Tibial artery (tissue), 4 donors: ENCODE data around the gene HPGD.

Source experiments
- DNase-seq, 2 donors: peaks; one replicate each; pipeline ENCODE4 v3.0.0-alpha.2; 2019
- H3K27ac ChIP-seq, 2 donors: fragments of 200-600 bp; sonication (generic) in 1 of 2; 1 replicate in 1 of 2; 2 replicates in 1 of 2; pipeline ENCODE4 v1.5.1; 2018 to 2019; ENCODE audit warnings: mild to moderate bottlenecking in 1 of 2
- H3K27me3 ChIP-seq, 2 donors: fragments of 200-600 bp; sonication (generic) in 1 of 2; one replicate each; pipeline versions ENCODE4 v1.5.1 to v1.6.0; 2016 to 2019
- H3K36me3 ChIP-seq, 3 donors: fragments of 200-600 bp; sonication (generic) in 2 of 3; one replicate each; pipeline ENCODE4 v1.5.1; 2016 to 2019; ENCODE audit warnings: mild to moderate bottlenecking in 2 of 3
- H3K4me1 ChIP-seq, 4 donors: fragments of 200-600 bp; sonication (generic) in 2 of 4; 1 replicate in 3 of 4; 2 replicates in 1 of 4; pipeline ENCODE4 v1.5.1; 2016 to 2019
- H3K4me3 ChIP-seq, 2 donors: fragments of 200-600 bp; sonication (generic) in 1 of 2; 1 replicate in 1 of 2; 2 replicates in 1 of 2; pipeline ENCODE4 v1.5.1; 2018 to 2019; ENCODE audit warnings: mild to moderate bottlenecking in 2 of 2
- H3K9me3 ChIP-seq, 3 donors: fragments of 200-600 bp; sonication (generic) in 1 of 3; one replicate each; pipeline ENCODE4 v1.5.1; 2016 to 2019
- intact Hi-C: fragments of 100-400 bp; cut with DNase I; formaldehyde crosslinking; loops from one replicate; pipeline ENCODE4 v1.15.0; 2023; ENCODE audit warnings: low total_unique reads
- TF ChIP-seq, protein P1 (sequence below), 2 experiments: fragments of 200-600 bp in 1 of 2; fragments of 450-650 bp in 1 of 2; IDR thresholded peaks; one replicate each; pipeline ENCODE4 v1.5.1; 2017 to 2019; ENCODE audit warnings: antibody characterized with exemption in 2 of 2, mild to moderate bottlenecking in 1 of 2, moderate library complexity in 1 of 2

HPGD gene

DNA sequence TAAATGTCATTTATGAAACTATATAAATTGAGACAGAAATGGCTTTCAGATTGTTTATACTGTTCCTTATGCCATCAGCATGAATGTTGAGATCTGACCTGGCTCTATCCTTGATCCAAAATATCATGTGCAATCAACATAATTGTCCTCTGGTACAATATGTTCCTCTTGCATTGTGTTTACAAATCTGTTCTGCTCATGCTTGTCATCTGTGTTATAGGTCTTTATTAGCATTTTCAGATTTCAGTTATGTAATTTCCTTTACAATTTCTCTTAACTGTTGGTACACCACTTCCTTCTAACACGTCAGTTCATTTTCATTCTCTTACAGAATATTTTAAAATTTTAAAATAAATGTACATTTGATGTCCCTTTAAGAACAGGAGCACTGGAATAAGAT lies 1.6 kb downstream of the HPGD start:
- Histone ChIP-seq H3K4me1 (peaks cover 0 to 31% (median 12%) of the 10 kb centered on the region in 4 donors), H3K4me3 (no peak overlapping the region), H3K36me3 (no peaks in the 10 kb centered on the region), H3K27me3 (no peaks in the 10 kb centered on the region), H3K9me3 (no peaks in the 10 kb centered on the region), H3K27ac (no peak overlapping the region)
- TF ChIP-seq, protein P1, sequence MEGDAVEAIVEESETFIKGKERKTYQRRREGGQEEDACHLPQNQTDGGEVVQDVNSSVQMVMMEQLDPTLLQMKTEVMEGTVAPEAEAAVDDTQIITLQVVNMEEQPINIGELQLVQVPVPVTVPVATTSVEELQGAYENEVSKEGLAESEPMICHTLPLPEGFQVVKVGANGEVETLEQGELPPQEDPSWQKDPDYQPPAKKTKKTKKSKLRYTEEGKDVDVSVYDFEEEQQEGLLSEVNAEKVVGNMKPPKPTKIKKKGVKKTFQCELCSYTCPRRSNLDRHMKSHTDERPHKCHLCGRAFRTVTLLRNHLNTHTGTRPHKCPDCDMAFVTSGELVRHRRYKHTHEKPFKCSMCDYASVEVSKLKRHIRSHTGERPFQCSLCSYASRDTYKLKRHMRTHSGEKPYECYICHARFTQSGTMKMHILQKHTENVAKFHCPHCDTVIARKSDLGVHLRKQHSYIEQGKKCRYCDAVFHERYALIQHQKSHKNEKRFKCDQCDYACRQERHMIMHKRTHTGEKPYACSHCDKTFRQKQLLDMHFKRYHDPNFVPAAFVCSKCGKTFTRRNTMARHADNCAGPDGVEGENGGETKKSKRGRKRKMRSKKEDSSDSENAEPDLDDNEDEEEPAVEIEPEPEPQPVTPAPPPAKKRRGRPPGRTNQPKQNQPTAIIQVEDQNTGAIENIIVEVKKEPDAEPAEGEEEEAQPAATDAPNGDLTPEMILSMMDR (IDR thresholded peaks at IDR 0.05), result no peak
- intact Hi-C loops, result no loop called here
- no peak for DNase-seq

DNA sequence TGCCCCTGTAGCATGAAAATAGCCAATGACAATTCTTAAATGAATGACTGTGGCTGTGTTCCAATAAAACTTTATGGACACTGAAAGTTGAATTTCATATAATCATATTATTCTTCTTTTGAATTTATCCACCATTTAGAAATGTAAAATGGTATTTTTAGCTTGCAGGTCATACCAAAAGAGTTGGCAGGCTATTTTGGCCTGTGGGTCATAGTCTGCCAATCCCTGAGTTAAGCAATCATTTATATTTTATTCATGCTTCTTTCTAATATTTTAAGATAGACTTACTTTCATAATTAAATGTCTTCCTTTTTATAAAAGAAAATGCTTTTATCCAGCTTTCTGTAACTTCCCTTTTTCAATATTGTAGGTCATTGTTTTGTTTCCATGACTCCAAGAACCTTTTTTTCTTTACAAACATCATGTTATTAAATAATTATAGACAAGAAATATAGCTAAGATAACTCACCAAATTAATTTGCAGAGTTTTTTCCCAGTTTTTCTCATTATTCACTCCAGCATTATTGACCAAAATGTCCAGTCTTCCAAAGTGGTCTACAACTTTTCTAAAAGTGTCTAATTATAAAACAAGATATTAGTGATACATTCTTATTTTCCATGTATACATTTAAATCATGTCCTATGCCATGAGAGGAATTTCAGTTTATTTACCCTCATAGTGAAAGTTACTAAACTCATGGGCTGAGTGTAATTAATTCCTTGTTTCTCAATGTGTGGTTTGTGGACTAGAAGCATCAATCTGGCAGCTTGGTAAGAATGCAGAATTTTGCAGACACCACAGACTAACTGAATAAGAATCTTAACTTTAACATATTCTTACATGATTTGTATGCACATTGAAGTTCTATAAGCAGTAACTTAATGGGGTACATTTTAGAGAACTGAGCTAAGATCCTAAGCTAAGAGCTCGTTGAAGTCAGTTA lies 4.5 kb downstream of the HPGD start:
- Histone ChIP-seq H3K4me1 (peaks cover 0 to 24% (median 9%) of the 10 kb centered on the region in 4 donors), H3K27me3 (no peaks in the 10 kb centered on the region), H3K9me3 (no peaks in the 10 kb centered on the region), H3K27ac (peak overlapping the region in 1 of 2 donors; percentile 24), H3K36me3 (no peaks in the 10 kb centered on the region), H3K4me3 (no peak overlapping the region)
- intact Hi-C loops, result no loop called here
- no peak for DNase-seq
- TF ChIP-seq, protein P1 (IDR thresholded peaks at IDR 0.05), result no peak

DNA sequence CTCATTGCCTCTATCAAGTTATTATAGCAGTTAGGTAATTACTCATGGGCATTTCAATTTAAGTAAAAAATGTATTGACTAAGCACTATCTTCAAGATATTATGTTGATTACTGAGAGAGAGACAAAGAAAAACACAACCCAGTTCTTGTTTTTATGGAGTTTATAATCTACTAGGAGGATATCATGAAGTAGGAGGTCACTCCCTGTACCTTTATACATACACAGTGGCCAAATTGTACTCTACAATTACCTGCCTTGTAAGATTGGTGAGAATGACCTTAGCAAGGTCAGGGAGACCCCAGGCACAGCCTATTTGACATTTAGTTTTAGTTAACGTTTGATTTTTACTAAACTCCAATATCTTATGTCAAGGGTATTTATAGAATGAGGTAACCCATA lies 5.5 kb downstream of the HPGD start:
- Histone ChIP-seq H3K4me3 (no peak overlapping the region), H3K27me3 (no peaks in the 10 kb centered on the region), H3K36me3 (no peaks in the 10 kb centered on the region), H3K9me3 (no peaks in the 10 kb centered on the region), H3K27ac (peak overlapping the region in 1 of 2 donors; percentile 4), H3K4me1 (peaks cover 0 to 21% (median 4%) of the 10 kb centered on the region in 4 donors)
- intact Hi-C loops, result no loop called here
- no peak for DNase-seq
- TF ChIP-seq, protein P1 (IDR thresholded peaks at IDR 0.05), result no peak

DNA sequence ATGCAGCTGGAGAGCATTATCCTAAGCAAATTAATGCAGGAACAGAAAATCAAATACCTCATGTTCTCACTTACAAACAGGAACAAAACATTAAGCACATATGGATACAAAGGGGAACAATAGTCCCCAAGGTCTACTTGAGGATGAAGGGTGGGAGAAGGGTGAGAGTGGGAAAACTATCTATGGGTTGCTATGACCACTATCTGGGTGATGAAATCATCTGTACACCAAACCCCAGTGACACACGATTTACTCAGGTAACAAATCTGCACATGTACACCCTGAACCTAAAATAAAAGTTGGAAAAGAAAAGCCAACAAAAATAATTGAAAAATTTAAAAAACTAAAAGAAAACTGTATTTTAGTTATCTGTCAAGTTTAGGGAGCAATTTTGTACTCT lies 5.9 kb downstream of the HPGD start:
- Histone ChIP-seq H3K4me3 (no peak overlapping the region), H3K27me3 (no peaks in the 10 kb centered on the region), H3K27ac (no peak overlapping the region), H3K9me3 (no peaks in the 10 kb centered on the region), H3K4me1 (peaks cover 0 to 16% (median under 1%) of the 10 kb centered on the region in 4 donors), H3K36me3 (no peaks in the 10 kb centered on the region)
- intact Hi-C loops, result no loop called here
- DNase-seq, result no peak
- TF ChIP-seq, protein P1 (IDR thresholded peaks at IDR 0.05), result no peak

DNA sequence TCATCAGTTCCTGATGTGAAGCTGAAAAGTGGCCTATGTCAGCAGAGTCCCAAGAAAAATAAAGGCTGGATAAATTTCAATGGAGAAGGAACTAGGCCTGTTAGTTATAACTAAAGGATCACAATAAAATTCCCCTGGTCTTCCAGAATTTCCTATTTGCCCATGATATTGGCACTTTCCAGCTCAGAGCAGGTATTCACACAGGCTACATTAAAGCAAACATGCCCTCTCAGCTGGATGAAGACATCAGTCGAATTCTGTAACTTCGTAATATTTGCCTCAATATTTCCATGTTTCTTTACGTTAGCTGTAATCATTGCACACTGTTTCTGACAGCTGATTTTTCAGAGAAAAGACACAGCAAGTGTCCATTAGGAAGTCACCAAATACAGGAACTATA lies 9.5 kb downstream of the HPGD start:
- intact Hi-C loops, result no loop called here
- Histone ChIP-seq H3K27me3 (no peaks in the 10 kb centered on the region), H3K9me3 (no peaks in the 10 kb centered on the region), H3K27ac (no peak overlapping the region), H3K4me3 (no peak overlapping the region), H3K4me1 (peaks cover 0 to 10% (median 0%) of the 10 kb centered on the region in 4 donors), H3K36me3 (no peaks in the 10 kb centered on the region)
- no peak for DNase-seq
- TF ChIP-seq, protein P1 (IDR thresholded peaks at IDR 0.05), result no peak
